ENCODE data around the gene ZNRD2.
A peak's percentile ranks its signal among the peaks of the same experiment; 100 is the strongest.
"Not testable (repeated sequence)": the region's sequence is repeated elsewhere in the genome, so short reads cannot be mapped to it uniquely, and the experiment has no call there.

ZNRD2 gene

GRCh38 chr11:65569973-65570918 is at the start of gene ZNRD2:
Gene ZNRD2 (plus strand): TSS chr11:65570477. CDS start chr11:65570492, 15 bp downstream.
- peak; percentile 85 for DNase-seq

GRCh38 chr11:65521777-65522521 is 48.3 kb upstream of the ZNRD2 start:
- not testable (repeated sequence) for DNase-seq

- not testable (repeated sequence) for DNase-seq
Measured at GRCh38 chr11:65522718-65523630, 47.3 kb upstream of the ZNRD2 start.

GRCh38 chr11:65523631-65523968 is 46.7 kb upstream of the ZNRD2 start:
- DNase-seq = not testable (repeated sequence)

GRCh38 chr11:65524014-65524740 is 46.1 kb upstream of the ZNRD2 start:
- DNase-seq = no peak

GRCh38 chr11:65524741-65525545 is 45.3 kb upstream of the ZNRD2 start, which contains the start of gene SCYL1:
Gene SCYL1 (plus strand): TSS chr11:65525083. CDS start chr11:65525154, 71 bp downstream.
- DNase-seq = no peak

GRCh38 chr11:65525546-65526480 is 44.5 kb upstream of the ZNRD2 start:
- no peak for DNase-seq

GRCh38 chr11:65526744-65527143 is 43.5 kb upstream of the ZNRD2 start:
- DNase-seq = no peak

GRCh38 chr11:65528819-65529350 is 41.4 kb upstream of the ZNRD2 start:
- no peak for DNase-seq

- DNase-seq = no peak
Measured at GRCh38 chr11:65529475-65530156, 40.7 kb upstream of the ZNRD2 start.

GRCh38 chr11:65530157-65530496 is 40.1 kb upstream of the ZNRD2 start:
- no peak for DNase-seq

GRCh38 chr11:65532388-65533064 is 37.8 kb upstream of the ZNRD2 start:
- no peak for DNase-seq

- DNase-seq = no peak
Measured at GRCh38 chr11:65535102-65535501, 35.2 kb upstream of the ZNRD2 start.

- DNase-seq = no peak
Measured at GRCh38 chr11:65536412-65537295, 33.6 kb upstream of the ZNRD2 start.

- no peak for DNase-seq
Measured at GRCh38 chr11:65537296-65537597, 33.0 kb upstream of the ZNRD2 start.

- DNase-seq = no peak
Measured at GRCh38 chr11:65537620-65538231, 32.6 kb upstream of the ZNRD2 start.

- no peak for DNase-seq
Measured at GRCh38 chr11:65538232-65538914, 31.9 kb upstream of the ZNRD2 start.
